NCI-H2196 treated with DMSO at 0.1 percent for 48 hours (cell line): Measurements from ENCODE around the gene MGAT4B.

Experiments used
- DNase-seq: peaks from one replicate; lab custom pipeline; 2025; ENCODE audit not compliant: unreplicated experiment; lab: John Stamatoyannopoulos, UW

The MGAT4B gene

DNA sequence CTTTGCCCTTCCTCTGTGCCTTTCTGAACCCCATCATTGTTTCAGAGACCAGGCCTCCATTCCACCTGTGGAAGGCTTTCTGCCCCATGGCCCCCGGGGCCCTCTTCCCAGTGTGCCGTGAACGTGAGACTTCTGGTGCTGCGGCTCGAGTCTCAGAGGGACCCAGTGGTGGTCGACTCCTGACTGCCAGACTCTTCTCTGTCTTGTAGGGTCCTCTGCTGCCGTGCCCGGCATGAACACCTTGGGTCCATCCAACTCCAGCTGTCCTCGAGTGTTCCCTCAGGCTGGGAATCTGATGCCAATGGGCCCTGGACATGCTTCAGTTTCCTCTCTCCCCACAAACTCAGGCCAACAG, 33.0 kb downstream of the MGAT4B start:
- no peak for DNase-seq

DNA sequence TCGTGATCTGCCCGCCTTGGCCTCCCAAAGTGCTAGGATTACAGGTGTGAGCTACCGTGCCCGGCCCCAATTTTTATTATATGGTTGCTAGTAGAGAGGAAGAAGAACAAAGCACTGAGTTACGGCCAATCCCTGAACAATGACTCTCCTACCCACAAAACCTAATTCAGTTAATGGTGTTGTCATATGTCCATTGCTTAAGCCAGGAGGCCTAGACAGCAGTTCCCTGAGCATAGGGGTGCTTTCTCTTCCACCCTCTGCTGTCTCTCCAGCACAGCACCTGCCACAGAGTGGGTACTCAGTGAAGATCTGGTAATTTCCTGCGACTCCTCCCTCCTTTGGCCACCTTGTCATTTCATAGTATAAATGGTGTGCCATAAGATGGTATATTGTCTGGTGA, 34.3 kb downstream of the MGAT4B start:
- DNase-seq: no peak

DNA sequence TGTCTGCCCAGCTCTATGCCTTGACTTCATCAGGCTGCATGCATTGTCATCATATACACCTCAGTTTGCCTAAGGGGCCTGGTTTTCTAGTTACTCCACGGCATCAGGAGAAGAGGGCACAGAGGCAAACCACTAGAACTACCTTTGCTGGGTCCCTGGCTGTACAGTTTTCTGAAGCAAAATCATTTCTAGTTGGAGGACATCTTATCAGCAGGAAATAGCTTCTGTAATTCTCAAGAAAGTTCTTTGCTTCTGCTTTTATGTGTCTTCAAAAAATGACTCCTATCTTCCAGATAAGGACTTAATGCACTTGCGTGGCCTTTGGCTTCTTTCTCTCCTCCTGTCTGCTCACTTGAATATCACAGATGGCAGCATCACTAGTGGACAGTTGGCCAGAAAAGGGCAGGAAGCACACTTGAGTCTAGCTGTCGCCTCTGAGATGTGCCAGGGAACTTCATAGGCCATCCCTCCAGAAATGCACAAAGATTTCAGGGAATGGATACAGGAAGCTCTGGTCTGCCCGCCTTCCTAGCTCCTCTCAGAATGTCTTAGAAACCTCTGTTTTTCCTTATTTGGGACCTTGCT, 35.3 kb downstream of the MGAT4B start:
- no peak for DNase-seq

DNA sequence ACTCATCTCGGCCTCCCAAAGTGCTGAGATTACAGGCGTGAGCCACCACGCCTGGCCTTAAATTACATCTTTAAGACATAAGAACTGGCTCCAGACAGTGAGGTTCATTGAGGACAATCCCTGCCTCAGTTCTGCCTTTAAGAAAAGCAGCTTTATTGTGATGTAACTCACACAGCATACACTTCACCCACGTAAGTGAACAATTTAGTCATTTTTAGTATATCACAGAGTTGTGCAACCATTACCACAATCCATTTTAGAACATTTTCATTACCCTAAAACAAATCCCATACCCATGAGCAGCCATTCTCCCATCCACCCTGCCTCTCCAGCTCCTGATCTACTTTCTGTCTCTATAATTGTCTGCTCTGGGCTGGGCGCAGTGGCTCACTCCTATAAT, 36.9 kb downstream of the MGAT4B start:
- DNase-seq: no peak

DNA sequence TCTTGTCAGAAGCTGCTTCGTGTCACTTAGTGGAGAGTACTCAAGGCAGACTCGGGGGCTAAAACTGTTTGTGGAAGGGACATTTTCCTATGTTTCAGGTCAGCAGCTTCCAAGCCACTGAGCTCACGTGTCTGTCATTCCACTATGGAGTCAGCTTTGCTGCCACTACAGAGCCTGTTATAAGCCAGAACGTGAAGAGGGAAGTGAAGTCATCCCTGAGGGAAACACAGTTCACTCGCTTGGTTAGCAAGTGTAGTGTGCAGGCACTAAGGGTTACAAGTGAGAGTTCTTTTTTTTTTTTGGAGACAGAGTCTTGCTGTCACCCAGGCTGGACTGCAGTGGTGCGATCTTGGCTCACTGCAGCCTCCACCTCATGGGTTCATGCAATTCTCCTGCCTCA, 37.4 kb downstream of the MGAT4B start:
- no peak for DNase-seq

DNA sequence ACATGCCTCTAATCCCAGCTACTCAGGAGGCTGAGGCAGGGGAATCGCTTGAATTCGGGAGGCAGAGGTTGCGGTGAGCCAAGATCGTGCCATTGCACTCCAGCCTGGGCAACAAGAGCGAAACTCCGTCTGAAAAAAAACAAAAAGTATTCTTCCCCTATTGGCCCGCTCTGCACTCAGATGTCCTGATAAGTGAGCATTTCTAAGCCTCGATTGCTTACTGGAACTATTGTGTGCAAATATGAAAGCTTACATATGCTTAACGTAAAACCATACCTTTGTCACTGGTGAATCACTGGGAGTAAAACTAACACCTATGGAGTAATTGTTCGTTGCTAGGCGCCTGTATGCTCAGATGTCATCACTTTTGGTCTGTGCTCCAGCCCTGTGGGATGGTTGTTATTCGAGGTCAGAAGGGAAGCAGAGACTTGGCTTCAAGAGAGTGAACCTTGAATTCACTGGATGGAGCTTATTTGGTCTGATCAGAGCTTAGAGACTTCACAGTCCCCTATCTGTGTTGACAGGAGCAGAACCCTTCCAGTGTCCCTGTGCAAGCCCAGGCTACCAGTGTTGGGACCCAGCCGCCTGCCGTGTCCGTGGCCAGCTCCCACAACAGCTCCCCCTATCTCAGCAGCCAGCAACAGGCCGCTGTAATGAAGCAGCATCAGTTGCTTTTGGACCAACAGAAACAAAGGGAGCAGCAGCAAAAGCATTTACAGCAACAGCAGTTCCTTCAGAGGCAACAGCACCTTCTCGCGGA, 38.2 kb downstream of the MGAT4B start:
- no peak for DNase-seq

DNA sequence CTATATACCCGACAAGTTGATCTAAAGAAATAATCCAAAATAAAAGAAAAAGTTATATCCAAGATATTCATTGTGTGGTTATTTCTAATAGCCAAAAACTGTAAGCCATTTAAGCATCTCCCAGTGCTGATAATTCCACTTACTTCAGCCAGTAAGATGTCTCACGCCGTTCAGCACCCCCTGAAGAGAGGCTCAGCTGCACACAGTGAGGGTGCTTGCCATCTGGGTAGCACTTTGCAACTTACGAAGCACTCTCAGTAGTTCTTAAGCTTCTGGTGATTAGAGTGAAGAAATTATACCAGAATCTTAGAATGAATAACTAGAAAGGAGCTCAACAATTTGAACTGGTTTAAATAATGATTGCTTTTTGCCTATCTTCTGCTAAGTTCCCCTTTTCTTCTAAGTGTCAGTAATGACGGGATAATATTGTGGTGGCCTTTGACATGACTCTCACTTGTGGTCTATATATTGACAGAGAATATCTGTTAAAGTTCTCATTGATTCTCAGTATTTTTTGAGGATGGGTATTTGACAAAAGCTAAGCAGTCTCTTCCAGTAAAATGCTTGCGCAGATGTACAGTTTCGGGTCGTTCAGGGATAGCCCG, 39.1 kb downstream of the MGAT4B start:
- DNase-seq: no peak

DNA sequence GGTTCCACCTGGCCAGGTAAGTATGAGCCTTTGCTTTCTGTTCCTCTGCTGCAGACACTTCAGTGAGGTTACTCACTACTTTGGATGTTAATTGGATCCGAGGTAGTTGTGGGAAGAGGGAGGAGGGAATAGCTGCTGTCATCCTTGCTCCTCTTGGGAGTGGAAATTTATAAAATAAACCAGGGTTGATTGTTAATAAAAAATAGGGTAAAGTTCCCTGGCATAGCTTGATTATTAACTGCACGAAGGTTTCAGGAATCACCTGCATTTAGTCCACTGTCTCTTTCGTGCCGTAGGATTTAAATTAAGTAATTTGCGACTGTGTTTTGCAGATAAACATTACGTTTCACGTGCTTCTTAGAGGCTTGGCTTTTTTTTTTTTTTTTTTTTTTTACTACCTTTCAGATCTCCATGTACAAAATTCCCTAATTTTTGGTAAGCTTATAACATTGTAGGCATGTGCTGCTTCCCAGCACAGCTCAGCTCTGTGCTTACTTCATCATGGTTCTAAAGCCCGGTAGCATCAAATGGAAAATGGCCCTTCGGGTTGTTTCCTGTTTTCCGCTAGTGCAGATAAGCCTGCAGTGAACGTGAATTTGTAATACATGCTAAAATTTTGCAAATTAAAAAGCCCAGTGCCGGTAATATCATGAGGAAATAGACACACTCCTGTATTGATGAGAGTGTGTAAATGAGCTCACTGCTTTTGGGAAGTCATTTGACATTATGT, 39.8 kb downstream of the MGAT4B start:
- no peak for DNase-seq

DNA sequence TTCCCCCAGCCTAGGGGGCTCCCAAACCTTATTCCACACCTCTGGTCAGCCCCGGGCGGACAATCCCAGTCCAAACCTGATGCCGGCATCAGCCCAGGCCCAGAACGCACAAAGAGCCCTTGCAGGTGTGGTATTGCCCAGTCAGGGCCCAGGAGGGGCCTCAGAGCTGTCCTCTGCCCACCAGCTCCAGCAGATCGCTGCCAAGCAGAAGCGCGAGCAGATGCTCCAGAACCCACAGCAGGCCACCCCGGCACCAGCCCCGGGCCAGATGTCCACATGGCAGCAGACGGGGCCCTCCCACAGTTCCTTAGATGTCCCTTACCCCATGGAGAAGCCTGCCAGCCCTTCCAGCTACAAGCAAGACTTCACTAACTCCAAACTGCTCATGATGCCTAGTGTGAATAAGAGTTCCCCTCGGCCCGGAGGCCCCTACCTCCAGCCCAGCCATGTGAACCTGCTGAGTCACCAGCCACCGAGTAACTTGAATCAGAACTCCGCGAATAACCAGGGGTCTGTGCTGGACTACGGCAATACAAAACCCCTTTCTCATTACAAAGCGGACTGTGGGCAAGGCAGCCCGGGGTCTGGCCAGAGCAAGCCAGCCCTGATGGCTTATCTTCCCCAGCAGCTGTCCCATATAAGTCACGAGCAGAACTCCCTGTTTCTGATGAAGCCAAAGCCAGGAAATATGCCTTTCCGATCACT, 40.5 kb downstream of the MGAT4B start:
- no peak for DNase-seq

DNA sequence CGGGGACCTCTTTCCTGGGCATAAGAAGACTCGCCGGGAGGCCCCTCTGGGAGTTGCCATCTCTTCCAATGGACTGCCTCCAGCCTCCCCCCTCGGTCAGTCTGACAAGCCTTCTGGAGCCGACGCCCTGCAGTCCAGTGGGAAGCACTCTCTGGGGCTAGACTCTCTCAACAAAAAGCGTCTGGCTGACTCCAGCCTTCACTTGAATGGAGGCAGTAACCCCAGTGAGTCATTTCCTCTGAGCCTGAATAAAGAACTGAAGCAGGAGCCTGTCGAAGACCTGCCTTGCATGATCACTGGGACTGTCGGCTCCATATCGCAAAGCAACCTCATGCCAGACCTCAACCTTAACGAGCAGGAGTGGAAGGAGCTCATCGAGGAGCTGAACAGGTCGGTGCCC, 41.3 kb downstream of the MGAT4B start:
- DNase-seq: no peak

DNA sequence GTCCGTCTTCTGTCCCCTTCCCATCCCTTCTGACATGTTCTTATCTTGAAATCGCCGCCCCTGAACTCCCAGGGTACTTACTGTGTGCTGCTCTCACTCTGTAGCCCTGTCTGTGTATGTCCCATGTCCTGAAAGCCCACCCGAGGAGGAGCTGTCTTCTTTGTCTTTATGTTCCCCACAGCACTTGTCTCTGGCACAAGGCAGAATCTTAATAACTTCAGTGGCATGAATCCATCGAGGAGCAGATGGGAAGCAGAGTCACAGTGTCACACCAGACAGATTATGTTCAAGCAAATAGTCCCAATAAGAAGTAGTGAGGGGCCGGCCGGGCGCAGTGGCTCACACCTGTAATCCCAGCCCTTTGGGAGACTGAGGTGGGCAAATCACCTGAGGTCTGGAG, 42.6 kb downstream of the MGAT4B start:
- no peak for DNase-seq

DNA sequence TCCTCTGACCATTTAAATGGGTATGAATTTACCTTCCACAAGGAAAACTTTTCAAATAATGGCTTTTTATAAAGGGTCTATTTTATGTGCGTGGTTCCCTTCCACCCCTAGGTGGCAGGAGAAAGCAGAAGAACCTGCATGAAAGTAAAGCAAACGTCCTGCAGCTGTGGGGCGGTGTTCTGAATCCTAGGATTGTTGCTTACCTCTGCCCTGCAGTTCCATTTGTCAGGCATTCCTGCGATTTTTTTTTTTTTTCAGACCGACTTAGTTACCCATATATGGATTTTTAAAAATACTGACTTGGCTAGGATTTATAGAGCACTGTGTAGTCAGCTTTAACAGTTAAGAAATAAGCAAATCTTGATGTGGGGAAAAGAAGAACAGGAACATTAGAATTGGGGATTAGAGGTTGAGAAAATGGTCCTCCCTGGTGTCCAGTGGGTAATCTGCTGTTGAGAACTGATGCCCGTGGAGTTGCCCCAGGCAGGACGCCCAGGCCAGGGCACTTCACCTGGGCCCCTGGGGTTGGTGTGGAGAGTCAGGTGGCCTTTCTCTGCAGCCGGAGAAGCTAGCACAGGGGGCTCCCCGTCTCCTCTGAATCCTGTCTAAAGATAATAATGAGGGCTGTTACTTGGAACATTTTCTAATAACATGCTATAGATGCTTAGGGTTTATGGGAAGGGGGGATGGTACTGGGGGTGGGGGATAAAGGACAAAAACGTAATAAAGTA, 43.3 kb downstream of the MGAT4B start:
- peak; percentile 23 for DNase-seq

DNA sequence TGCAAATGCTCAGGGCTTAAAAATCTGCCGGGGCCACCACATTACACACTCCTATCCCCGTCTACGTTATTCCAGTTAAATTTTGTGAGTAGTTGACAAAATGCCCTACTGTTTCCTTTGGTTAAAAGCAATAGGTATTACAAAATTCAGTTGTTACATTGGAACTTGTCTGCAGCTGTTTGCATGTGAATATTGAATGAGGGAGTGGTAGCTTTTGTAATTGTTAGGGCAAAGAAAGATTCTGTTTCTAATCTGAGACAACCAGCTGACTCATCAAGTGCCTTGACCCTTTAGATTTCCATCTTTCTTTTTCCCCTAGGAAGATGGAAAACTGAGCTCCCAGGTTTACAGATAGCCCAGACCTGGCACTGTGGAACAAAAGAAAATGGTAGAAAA, 43.9 kb downstream of the MGAT4B start:
- DNase-seq: no peak

DNA sequence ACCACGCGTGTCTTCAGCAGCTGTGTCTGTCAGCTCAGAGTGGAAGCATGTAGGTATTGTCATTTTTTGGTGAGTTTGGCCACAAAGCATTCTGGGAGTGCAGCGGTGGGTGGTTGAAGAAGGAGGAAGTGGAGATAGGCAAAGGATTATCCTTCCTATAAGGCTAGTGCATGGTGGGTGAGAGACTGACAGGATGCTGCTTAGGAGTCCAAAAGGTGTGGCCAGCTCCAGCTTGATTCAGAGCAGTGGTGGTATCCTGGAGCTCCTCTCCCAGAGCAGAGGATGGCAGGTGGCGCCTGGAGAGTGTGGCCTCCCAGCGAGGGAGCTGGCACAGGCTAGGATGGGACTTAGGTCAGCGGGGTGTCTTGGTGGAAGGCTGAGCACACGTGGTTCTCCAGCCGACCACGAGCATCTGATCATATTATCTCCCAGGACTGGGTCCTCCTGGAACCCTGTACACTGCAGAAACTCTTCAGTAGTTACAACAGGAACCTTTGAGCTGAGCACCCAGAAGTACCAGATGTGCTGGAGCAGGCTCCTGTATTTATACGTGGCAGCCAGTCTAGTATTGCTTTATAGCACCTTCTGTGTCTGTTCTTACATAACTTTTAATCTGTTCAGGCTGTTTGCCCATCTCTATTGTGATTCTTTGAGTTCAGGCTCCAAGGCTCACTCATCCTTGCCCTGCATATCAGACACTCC, 44.4 kb downstream of the MGAT4B start:
- no peak for DNase-seq

DNA sequence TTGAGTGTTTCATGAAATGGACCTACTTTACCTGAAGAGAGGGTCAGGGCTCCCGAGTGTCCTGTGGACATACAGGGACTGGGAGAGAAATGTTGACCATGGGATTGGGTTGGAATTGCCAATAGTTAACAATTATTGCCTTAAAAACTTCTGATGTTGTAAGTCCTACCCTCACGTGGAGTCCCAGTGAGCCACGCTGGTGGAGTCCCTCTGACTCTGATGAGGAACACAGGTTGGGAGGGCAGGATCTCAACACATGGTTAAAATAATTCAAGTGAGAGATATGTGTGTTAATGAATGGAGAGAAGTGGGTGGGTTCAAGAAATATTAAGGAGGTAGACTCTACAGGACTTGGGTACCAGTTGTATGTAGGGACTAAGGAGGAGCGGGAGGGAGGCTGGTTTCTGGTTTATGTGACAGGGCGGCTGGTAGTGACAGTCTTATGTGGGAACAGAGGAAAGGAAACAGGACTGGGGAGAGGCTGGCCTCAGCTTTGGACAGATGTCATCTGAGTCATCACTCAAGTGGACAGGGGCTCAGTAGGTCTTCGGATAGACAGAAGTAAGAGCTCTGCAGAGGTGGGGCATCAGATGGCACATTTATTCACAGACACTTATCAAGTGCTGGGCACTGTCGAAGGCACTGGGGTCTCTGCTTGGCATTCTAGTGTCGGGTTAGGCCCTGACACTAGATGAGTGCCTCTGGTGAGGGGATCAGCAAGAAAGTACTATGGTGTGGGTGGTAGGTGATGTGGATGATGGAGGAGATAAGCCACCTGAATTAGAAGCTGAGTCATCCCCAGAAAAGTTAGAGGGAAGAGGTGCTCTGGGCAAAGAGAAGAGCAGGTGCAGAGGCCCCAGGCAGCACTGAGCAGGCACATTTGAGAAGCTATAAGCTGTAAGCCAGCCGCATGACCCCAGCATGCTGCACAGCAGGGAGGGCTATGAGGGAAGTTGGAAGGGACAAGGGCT, 46.8 kb downstream of the MGAT4B start:
- DNase-seq: no peak

DNA sequence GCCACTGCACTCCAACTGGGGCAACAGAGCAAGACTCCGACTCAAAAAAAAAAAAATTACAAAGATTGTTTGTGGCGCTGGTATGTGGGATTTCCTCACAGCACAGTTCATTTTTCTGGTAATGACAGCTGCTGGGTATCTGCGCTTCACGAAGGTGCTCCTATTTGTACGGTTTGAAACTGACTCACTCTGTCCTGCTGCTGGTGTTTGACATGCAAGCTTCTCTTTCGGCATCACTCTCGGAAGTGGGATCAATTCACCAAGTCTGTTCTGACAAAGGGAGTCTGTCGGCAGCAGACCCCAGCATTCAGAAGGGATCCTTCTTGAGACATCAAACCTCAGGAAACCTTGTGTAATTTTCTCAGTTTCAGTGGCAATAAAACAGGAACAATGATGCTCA, 47.7 kb downstream of the MGAT4B start:
- no peak for DNase-seq

DNA sequence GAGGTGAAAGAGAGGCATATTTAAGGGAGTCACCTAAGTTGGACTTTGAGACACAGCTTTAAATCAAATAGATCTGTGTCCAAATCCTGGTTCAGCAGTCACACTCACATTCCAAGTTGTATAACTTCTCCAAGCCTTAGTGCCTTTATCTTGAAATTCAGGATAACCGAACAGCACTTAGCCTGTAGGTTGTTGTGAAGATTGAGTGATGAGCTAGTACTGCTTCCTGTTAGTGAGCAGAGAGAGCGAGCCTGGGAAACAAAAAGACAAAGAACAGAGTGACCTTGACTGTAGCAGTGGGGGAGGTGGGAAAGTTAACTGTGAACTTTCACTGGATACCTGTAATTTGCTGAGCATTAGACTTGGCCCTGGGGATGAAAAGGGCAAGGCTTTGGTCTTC, 51.6 kb downstream of the MGAT4B start:
- no peak for DNase-seq

DNA sequence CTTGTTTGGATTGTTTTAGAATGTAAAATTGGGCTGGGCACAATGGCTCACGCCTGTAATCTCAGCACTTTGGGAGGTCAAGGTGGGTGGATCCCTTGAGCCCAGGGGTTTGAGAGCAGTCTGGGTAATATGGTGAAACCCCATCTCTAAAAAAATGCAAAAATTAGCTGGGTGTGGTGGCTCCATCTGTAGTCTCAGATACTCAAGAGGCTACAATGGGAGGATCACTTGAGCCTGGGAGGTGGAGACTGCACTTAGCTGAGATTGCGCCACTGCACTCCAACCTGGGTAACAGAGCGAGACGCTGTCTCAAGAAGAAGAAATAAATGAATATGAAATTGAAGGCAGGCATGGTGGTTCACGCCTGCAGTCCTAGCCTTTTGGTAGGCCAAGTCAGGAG, 52.7 kb downstream of the MGAT4B start:
- DNase-seq: no peak
